Tibial artery (tissue), 4 donors: ENCODE results near the gene UGT1A7.
"Not testable (repeated sequence)": the region's sequence is repeated elsewhere in the genome, so short reads cannot be mapped to it uniquely, and the experiment has no call there.

Experiments used
- DNase-seq, 2 donors: peaks; one replicate each; pipeline ENCODE4 v3.0.0-alpha.2; 2019
- H3K27ac ChIP-seq, 2 donors: fragments of 200-600 bp; sonication (generic) in 1 of 2; 1 replicate in 1 of 2; 2 replicates in 1 of 2; pipeline ENCODE4 v1.5.1; 2018 to 2019; ENCODE audit warnings: mild to moderate bottlenecking in 1 of 2
- H3K27me3 ChIP-seq, 2 donors: fragments of 200-600 bp; sonication (generic) in 1 of 2; one replicate each; pipeline versions ENCODE4 v1.5.1 to v1.6.0; 2016 to 2019
- H3K36me3 ChIP-seq, 3 donors: fragments of 200-600 bp; sonication (generic) in 2 of 3; one replicate each; pipeline ENCODE4 v1.5.1; 2016 to 2019; ENCODE audit warnings: mild to moderate bottlenecking in 2 of 3
- H3K4me1 ChIP-seq, 4 donors: fragments of 200-600 bp; sonication (generic) in 2 of 4; 1 replicate in 3 of 4; 2 replicates in 1 of 4; pipeline ENCODE4 v1.5.1; 2016 to 2019
- H3K4me3 ChIP-seq, 2 donors: fragments of 200-600 bp; sonication (generic) in 1 of 2; 1 replicate in 1 of 2; 2 replicates in 1 of 2; pipeline ENCODE4 v1.5.1; 2018 to 2019; ENCODE audit warnings: mild to moderate bottlenecking in 2 of 2
- H3K9me3 ChIP-seq, 3 donors: fragments of 200-600 bp; sonication (generic) in 1 of 3; one replicate each; pipeline ENCODE4 v1.5.1; 2016 to 2019
- intact Hi-C: fragments of 100-400 bp; cut with DNase I; formaldehyde crosslinking; loops from one replicate; pipeline ENCODE4 v1.15.0; 2023; ENCODE audit warnings: low total_unique reads
- TF ChIP-seq, protein P1 (sequence below), 2 experiments: fragments of 200-600 bp in 1 of 2; fragments of 450-650 bp in 1 of 2; IDR thresholded peaks; one replicate each; pipeline ENCODE4 v1.5.1; 2017 to 2019; ENCODE audit warnings: antibody characterized with exemption in 2 of 2, mild to moderate bottlenecking in 1 of 2, moderate library complexity in 1 of 2

Gene UGT1A7

DNA sequence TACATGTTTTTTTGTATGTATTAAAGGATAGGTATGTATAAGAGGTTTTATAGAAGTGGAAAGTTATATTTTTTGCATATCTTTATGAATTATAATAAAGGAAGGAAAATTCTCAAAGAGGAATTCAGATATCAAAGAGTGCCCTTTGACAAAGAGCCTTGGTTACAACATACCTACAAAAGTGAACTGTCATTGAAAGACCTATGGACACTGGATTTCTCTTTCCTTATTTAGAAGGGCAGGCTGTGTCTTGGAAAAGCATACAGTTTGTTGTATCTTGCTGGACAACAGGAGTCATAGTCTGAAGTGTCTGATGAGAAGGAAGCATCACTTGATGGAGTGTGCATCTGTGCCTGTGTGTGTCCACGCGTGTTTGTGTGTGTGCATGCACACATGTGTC is 30.3 kb upstream of the UGT1A7 start:
- no peaks in the 10 kb centered on the region for H3K4me1 ChIP-seq
- H3K27ac ChIP-seq, result no peak overlapping the region
- DNase-seq, result no peak
- no peaks in the 10 kb centered on the region for H3K27me3 ChIP-seq
- H3K4me3 ChIP-seq, result no peak overlapping the region
- H3K36me3 ChIP-seq, result no peaks in the 10 kb centered on the region
- H3K9me3 ChIP-seq, result no peaks in the 10 kb centered on the region
- TF ChIP-seq, protein P1, sequence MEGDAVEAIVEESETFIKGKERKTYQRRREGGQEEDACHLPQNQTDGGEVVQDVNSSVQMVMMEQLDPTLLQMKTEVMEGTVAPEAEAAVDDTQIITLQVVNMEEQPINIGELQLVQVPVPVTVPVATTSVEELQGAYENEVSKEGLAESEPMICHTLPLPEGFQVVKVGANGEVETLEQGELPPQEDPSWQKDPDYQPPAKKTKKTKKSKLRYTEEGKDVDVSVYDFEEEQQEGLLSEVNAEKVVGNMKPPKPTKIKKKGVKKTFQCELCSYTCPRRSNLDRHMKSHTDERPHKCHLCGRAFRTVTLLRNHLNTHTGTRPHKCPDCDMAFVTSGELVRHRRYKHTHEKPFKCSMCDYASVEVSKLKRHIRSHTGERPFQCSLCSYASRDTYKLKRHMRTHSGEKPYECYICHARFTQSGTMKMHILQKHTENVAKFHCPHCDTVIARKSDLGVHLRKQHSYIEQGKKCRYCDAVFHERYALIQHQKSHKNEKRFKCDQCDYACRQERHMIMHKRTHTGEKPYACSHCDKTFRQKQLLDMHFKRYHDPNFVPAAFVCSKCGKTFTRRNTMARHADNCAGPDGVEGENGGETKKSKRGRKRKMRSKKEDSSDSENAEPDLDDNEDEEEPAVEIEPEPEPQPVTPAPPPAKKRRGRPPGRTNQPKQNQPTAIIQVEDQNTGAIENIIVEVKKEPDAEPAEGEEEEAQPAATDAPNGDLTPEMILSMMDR (IDR thresholded peaks at IDR 0.05), result no peak
- intact Hi-C loops, result no loop called here

DNA sequence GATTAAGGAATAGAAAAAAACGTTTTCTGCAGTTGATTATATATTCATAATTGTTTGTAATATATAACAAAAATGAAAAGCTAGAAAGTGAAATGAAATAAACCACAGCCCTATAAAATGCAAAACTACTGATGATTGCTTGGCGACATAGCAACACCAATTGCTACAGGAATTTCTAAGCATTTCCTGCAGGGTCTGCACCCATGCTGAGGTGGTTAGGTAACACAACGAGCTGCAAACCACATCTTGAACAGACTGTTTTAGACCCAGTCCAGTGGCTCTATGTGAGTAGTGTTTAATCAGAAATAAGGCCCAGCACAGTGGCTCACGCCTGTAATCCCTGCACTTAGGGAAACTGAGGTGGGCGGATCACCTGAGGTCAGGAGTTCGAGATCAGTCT is 27.2 kb upstream of the UGT1A7 start:
- Histone ChIP-seq H3K9me3 (no peaks in the 10 kb centered on the region), H3K27ac (no peak overlapping the region), H3K4me1 (no peaks in the 10 kb centered on the region), H3K36me3 (no peaks in the 10 kb centered on the region), H3K4me3 (no peak overlapping the region), H3K27me3 (no peaks in the 10 kb centered on the region)
- intact Hi-C loops, result no loop called here
- no peak for DNase-seq
- TF ChIP-seq, protein P1 (IDR thresholded peaks at IDR 0.05), result no peak

DNA sequence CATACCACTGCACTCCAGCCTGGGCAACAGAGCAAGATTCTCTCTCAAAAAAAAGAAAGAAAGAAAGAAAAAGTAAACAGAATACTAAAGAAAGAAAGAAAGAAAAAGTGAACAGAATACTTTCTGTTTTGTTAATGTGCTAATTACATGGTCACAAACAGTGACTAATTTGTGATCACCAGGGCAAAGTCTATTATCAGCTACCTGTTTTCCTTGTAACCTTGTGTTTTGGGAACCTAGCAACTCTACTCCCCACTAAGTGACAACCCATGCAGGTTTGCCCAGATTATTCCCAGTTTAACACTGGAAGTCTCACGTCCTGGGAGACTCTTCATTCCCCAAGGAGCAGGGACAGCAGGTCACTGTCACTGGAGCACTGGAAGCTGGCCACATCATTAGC is 26.7 kb upstream of the UGT1A7 start:
- no peaks in the 10 kb centered on the region for H3K4me1 ChIP-seq
- no peaks in the 10 kb centered on the region for H3K9me3 ChIP-seq
- no peaks in the 10 kb centered on the region for H3K27me3 ChIP-seq
- TF ChIP-seq, protein P1 (IDR thresholded peaks at IDR 0.05), result no peak
- H3K36me3 ChIP-seq, result no peaks in the 10 kb centered on the region
- no peak overlapping the region for H3K27ac ChIP-seq
- intact Hi-C loops, result no loop called here
- DNase-seq, result no peak
- H3K4me3 ChIP-seq, result no peak overlapping the region

DNA sequence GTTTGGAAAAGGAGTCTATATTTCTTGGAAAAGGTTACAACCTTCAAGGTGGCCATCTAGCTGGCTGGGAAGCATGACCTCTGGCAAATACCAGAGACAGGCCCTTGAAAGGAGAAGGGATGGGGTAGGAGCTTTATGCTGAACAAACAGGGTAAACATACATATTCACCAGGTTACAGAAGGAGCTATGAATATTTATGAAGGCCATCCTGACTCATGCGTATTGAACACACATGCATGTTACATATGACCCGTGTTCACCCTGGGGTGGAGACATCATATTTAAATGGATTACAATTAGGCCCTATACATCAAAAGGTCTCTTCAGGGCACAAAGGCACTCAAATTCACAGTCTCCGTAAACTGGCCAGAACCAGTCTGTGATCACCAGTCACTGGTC is 25.8 kb upstream of the UGT1A7 start:
- intact Hi-C loops, H3K36me3 ChIP-seq, H3K9me3 ChIP-seq, H3K4me1 ChIP-seq, H3K27ac ChIP-seq, DNase-seq, H3K4me3 ChIP-seq, H3K27me3 ChIP-seq: not testable (repeated sequence)

DNA sequence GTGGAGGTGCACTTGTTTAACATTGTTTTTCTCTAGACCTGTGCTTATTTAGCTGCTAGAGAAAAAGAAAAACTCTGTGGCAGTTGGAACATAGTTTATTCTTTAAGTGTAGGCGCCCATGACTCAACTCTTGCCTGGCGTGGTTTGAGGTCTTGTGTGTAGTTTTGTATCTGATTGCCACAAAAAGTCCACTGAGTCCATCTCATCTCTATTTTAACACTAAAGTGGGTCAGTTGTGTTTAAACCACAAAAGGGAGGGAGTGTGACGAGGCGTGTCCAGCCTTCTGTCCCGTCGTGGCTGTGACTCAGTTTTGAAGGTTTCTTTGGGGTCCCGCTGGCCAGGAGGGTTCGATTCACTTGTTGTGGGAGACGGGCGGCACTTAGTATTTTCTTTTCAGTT is 25.3 kb upstream of the UGT1A7 start:
- Histone ChIP-seq H3K36me3 (no peaks in the 10 kb centered on the region), H3K27me3 (no peaks in the 10 kb centered on the region), H3K9me3 (no peaks in the 10 kb centered on the region), H3K27ac (no peak overlapping the region), H3K4me1 (no peaks in the 10 kb centered on the region), H3K4me3 (no peak overlapping the region)
- intact Hi-C loops, result no loop called here
- TF ChIP-seq, protein P1 (IDR thresholded peaks at IDR 0.05), result no peak
- no peak for DNase-seq

DNA sequence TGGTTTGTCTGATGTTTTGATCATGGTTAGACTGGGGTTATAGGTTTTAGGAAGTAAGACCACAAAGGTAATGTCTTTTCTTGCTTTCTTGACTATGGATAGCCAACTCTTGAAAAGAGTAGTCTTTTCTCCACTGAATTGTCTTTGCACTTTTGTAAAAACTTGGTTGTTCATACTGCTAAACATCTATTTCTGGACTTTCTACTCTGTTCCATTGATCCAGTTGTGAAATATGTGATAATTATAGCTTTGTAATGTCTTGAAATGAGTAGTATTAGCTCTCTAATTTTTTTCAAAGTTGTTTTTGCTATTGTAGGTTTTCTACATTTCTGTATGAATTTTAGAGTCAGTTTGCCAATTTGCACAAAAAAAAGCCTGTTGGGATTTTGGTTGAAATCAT is 23.1 kb upstream of the UGT1A7 start:
- Histone ChIP-seq H3K27me3 (no peaks in the 10 kb centered on the region), H3K27ac (no peak overlapping the region), H3K4me3 (no peak overlapping the region), H3K9me3 (peaks cover 0 to 4% (median 0%) of the 10 kb centered on the region in 3 donors), H3K36me3 (no peaks in the 10 kb centered on the region), H3K4me1 (no peaks in the 10 kb centered on the region)
- TF ChIP-seq, protein P1 (IDR thresholded peaks at IDR 0.05), result no peak
- DNase-seq, result no peak
- intact Hi-C loops, result no loop called here
